Astrocyte of the cerebellum (primary cell): Measurements from ENCODE around the gene DIP2C.
"Not testable (repeated sequence)": the region's sequence is repeated elsewhere in the genome, so short reads cannot be mapped to it uniquely, and the experiment has no call there.

ENCODE experiments used
- DNase-seq: peaks from one replicate; pipeline ENCODE4 v3.0.0-alpha.2; 2011; ENCODE audit warnings: low read depth
- H3K4me3 ChIP-seq: 2 replicates; pipeline ENCODE4 v1.5.1; 2011; ENCODE audit warnings: mild to moderate bottlenecking, low read depth, low read length, moderate library complexity
- CTCF ChIP-seq: IDR thresholded peaks from 2 replicates; pipeline ENCODE4 v1.5.1; 2012; ENCODE audit warnings: low read length, low read depth, moderate library complexity, mild to moderate bottlenecking; ENCODE audit errors: missing control alignments
- in situ Hi-C: cut with HindIII; loops from 2 replicates; pipeline ENCODE4 v1.10.0; 2017; ENCODE audit warnings: low sequenced_read_pairs

The DIP2C gene

GRCh38 chr10:349081-349480 lies 340.4 kb downstream of the DIP2C start:
- in situ Hi-C loops: no loop called here
- TF ChIP-seq CTCF: no peak
- H3K4me3 ChIP-seq: no peak overlapping the region
- no peak for DNase-seq

- no peak overlapping the region for H3K4me3 ChIP-seq
- no peak for DNase-seq
- no peak for TF ChIP-seq CTCF
- in situ Hi-C loops: no loop called here
Observed at GRCh38 chr10:348456-348855, 341.0 kb downstream of the DIP2C start.

DNA sequence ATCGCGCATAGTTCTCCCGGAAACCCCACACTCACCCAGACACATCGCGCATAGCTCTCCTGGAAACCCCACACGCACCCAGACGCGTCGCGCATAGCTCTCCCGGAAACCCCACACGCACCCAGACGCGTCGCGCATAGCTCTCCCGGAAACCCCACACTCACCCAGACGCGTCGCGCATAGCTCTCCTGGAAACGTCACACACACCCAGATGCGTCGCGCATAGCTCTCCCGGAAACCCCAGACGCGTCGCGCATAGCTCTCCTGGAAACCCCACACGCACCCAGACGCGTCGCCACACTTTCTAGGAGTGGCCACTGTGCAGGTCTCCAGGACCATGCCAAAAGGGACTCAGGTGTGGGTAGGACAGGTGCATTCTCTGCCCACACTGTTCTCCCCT lies 341.7 kb downstream of the DIP2C start:
- in situ Hi-C loops, H3K4me3 ChIP-seq, DNase-seq: not testable (repeated sequence)

- H3K4me3 ChIP-seq, DNase-seq, in situ Hi-C loops: not testable (repeated sequence)
Observed at GRCh38 chr10:347190-347589, 342.3 kb downstream of the DIP2C start.

DNA sequence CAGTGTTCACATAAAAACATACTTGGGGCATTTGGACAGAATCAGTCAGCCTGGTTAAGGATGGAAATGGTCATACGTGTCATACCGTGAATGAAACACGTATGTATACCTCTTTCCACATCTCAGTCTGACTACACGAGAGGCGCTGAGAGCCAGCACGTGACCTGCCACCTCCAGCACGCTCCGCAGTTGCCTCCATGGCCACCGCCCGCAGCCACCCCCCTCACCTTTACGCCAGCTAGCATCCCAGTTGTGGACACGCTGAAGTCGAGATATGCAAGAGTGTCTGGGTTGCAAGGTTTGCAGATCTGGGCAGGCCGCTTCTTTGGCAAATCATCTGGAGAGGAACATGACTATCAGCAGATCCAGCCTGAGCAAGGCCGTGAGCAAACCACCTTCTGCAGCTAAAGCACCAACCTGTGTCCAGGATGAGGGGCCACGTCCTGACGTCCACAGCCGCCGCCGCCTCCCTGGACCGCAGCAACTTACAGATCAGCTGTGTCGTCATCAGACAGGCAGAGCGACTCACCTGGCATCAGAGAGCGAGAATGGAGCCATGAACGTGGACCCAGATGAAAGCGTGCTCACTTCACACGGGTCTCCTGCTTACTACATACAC lies 344.8 kb downstream of the DIP2C start:
- in situ Hi-C loops: no loop called here
- no peak for DNase-seq

GRCh38 chr10:343231-344220 lies 345.9 kb downstream of the DIP2C start:
- in situ Hi-C loops: no loop called here
- TF ChIP-seq CTCF: no peak
- no peak for DNase-seq
- no peak overlapping the region for H3K4me3 ChIP-seq

More for the DNA sequence above, 344.8 kb downstream of the DIP2C start:
- no peak overlapping the region for H3K4me3 ChIP-seq
- TF ChIP-seq CTCF: no peak

- no peak for DNase-seq
- H3K4me3 ChIP-seq: no peak overlapping the region
- TF ChIP-seq CTCF: no peak
- in situ Hi-C loops: no loop called here
Observed at GRCh38 chr10:341081-341740, 348.3 kb downstream of the DIP2C start.
